ENCODE data around the gene LRRC4C. TPM values are rescaled to one million over a fixed set of nuclear protein-coding genes. Genes with fewer than 3 reads are reported as not detected.
A peak's percentile ranks its signal among the peaks of the same experiment; 100 is the strongest.

Gene LRRC4C
- total RNA-seq, 3 donors from 2014 or later = 0.29 to 4.1 TPM; not detected in 1

GRCh38 chr11:41065432-41065831 lies 394.0 kb downstream of the LRRC4C start:
- no peak for TF ChIP-seq CTCF (IDR thresholded peaks at IDR 0.05)
- DNase-seq = no peak

GRCh38 chr11:41058138-41058537 lies 401.3 kb downstream of the LRRC4C start:
- no peak for DNase-seq
- Histone ChIP-seq H3K36me3 (ENCODE audit: low read depth) (no peaks in the 10 kb centered on the region), H3K4me3 (no peak overlapping the region), H3K4me1 (ENCODE audit: low read depth) (no peaks in the 10 kb centered on the region), H3K9me3 (peaks cover 6% of the 10 kb centered on the region)
- ATAC-seq = no peak
- TF ChIP-seq CTCF (IDR thresholded peaks at IDR 0.05) = no peak
- intact Hi-C loops (cut with DNase I, micrococcal nuclease) = no loop called here

More at GRCh38 chr11:41065432-41065831, 394.0 kb downstream of the LRRC4C start:
- no peaks in the 10 kb centered on the region for H3K4me1 ChIP-seq (ENCODE audit: low read depth)
- peaks cover 24% of the 10 kb centered on the region for H3K9me3 ChIP-seq
- H3K4me3 ChIP-seq = no peak overlapping the region
- no peaks in the 10 kb centered on the region for H3K36me3 ChIP-seq (ENCODE audit: low read depth)
- ATAC-seq = no peak
- intact Hi-C loops (cut with DNase I, micrococcal nuclease) = no loop called here

GRCh38 chr11:41056892-41057569 lies 402.4 kb downstream of the LRRC4C start:
- ATAC-seq (no peak), DNase-seq (peak in 1 of 3 donors; percentile 26)
- TF ChIP-seq CTCF (IDR thresholded peaks at IDR 0.05) = no peak
- H3K9me3 ChIP-seq = peaks cover 6% of the 10 kb centered on the region
- H3K4me3 ChIP-seq = no peak overlapping the region
- no peaks in the 10 kb centered on the region for H3K4me1 ChIP-seq (ENCODE audit: low read depth)
- H3K36me3 ChIP-seq (ENCODE audit: low read depth) = no peaks in the 10 kb centered on the region
- intact Hi-C loops (cut with DNase I, micrococcal nuclease) = no loop called here

GRCh38 chr11:41053894-41054293 lies 405.6 kb downstream of the LRRC4C start:
- intact Hi-C loops (cut with DNase I, micrococcal nuclease) = no loop called here
- ATAC-seq (no peak), DNase-seq (no peak)
- no peak for TF ChIP-seq CTCF (IDR thresholded peaks at IDR 0.05)
- H3K36me3 ChIP-seq (ENCODE audit: low read depth) = no peaks in the 10 kb centered on the region
- H3K9me3 ChIP-seq = peaks cover 12% of the 10 kb centered on the region
- H3K4me3 ChIP-seq = no peak overlapping the region
- H3K4me1 ChIP-seq (ENCODE audit: low read depth) = no peaks in the 10 kb centered on the region

GRCh38 chr11:41051919-41052635 lies 407.4 kb downstream of the LRRC4C start:
- intact Hi-C loops (cut with DNase I, micrococcal nuclease) = no loop called here
- no peaks in the 10 kb centered on the region for H3K4me1 ChIP-seq (ENCODE audit: low read depth)
- no peak for DNase-seq
- ATAC-seq = no peak
- H3K9me3 ChIP-seq = peaks cover 9% of the 10 kb centered on the region
- no peak overlapping the region for H3K4me3 ChIP-seq
- no peaks in the 10 kb centered on the region for H3K36me3 ChIP-seq (ENCODE audit: low read depth)
- no peak for TF ChIP-seq CTCF (IDR thresholded peaks at IDR 0.05)

All from mucosa of descending colon (tissue), 3 donors.